A549 (cell line): ENCODE measurements around the gene ARHGAP42. TPM values are rescaled to one million over a fixed set of nuclear protein-coding genes. Genes with fewer than 3 reads are reported as not detected.

ENCODE experiments used
- ATAC-seq, 2 experiments: fragments of 200-7000 bp in 1 of 2; fragments of >200 bp in 1 of 2; cut with Nextera tagmentation in 1 of 2; cut with Tn5 transposase in 1 of 2; 3 replicates each; pipeline versions ENCODE4 v1.8.0 to v1.9.1; 2018 to 2020; ENCODE audit warnings: mild to moderate bottlenecking in 1 of 2, moderate library complexity in 1 of 2
- CTCF ChIA-PET: fragments of 300-600 bp; sonication (Branson Sonifier 250); formaldehyde crosslinking; extraction: SDS; loops from one replicate; lab custom pipeline; 2021; ENCODE audit warnings: antibody characterized with exemption, inconsistent platforms; lab: Yijun Ruan, JAX
- POLR2A ChIA-PET: fragments of 350-600 bp; formaldehyde crosslinking; extraction: SDS; loops from one replicate; lab custom pipeline; 2021; ENCODE audit warnings: antibody characterized with exemption, inconsistent platforms; lab: Yijun Ruan, JAX
- DNase-seq, 2 experiments: peaks; one replicate each; pipeline versions ENCODE4 v3.0.0 to v3.0.0-alpha.2; 2011 to 2016; ENCODE audit warnings: low read depth in 1 of 2, low spot score in 1 of 2
- FAIRE-seq: peaks from 2 replicates; lab custom pipeline; 2011; peaks lifted over from hg19 to GRCh38; lab: Jason Lieb, UNC
- H3K27ac ChIP-seq, 2 experiments: fragments of >200 bp; sonication (Bioruptor Twin); formaldehyde crosslinking; 3 replicates each; pipeline ENCODE4 v1.5.1; 2016 to 2017
- H3K4me1 ChIP-seq: fragments of >200 bp; sonication (Bioruptor Twin); formaldehyde crosslinking; 3 replicates; pipeline ENCODE4 v1.6.1; 2016
- H3K4me2 ChIP-seq: fragments of >200 bp; sonication (Bioruptor Twin); formaldehyde crosslinking; 3 replicates; pipeline ENCODE4 v1.6.1; 2016
- H3K4me3 ChIP-seq: fragments of >200 bp; sonication (Bioruptor Twin); formaldehyde crosslinking; 3 replicates; pipeline ENCODE4 v1.5.1; 2016
- H3K9me3 ChIP-seq: fragments of >200 bp; sonication (Bioruptor Twin); formaldehyde crosslinking; 3 replicates; pipeline ENCODE4 v1.6.1; 2016
- BHLHE40 ChIP-seq: IDR thresholded peaks from 2 replicates; pipeline ENCODE4 v1.6.1; 2012; ENCODE audit warnings: low read depth, low read length, inconsistent platforms
- CTCF ChIP-seq: fragments of >200 bp; sonication (Bioruptor Twin); formaldehyde crosslinking; IDR thresholded peaks from 3 replicates; pipeline ENCODE4 v1.5.1; 2016
- E2F6 ChIP-seq: IDR thresholded peaks from 2 replicates; pipeline ENCODE4 v1.6.1; 2012; ENCODE audit warnings: low read depth, borderline replicate concordance
- ELK1 ChIP-seq: fragments of 150-350 bp; IDR thresholded peaks from 2 replicates; pipeline ENCODE4 v1.6.1; 2014; ENCODE audit warnings: low read depth, mild to moderate bottlenecking, low read length
- EP300 ChIP-seq, 2 experiments: fragments of >200 bp; sonication (Bioruptor Twin); formaldehyde crosslinking; IDR thresholded peaks; 2 replicates in 1 of 2; 3 replicates in 1 of 2; pipeline ENCODE4 v1.6.1; 2016 to 2017
- ESRRA ChIP-seq: fragments of 150-350 bp; IDR thresholded peaks from 2 replicates; pipeline ENCODE4 v1.6.1; 2014; ENCODE audit warnings: mild to moderate bottlenecking, low read length, borderline replicate concordance
- FOSB ChIP-seq: fragments of 250-450 bp; sonication (Bioruptor Pico); IDR thresholded peaks from 2 replicates; pipeline ENCODE4 v1.5.0; 2020; ENCODE audit warnings: mild to moderate bottlenecking, moderate library complexity
- GATA3 ChIP-seq: IDR thresholded peaks from 2 replicates; pipeline ENCODE4 v1.6.1; 2012; ENCODE audit warnings: borderline replicate concordance
- HDAC2 ChIP-seq: fragments of 200-600 bp; sonication (generic); IDR thresholded peaks from 2 replicates; pipeline ENCODE4 v1.6.1; 2016
- HEYL ChIP-seq: fragments of 250-450 bp; sonication (Bioruptor Pico); IDR thresholded peaks from 2 replicates; pipeline ENCODE4 v1.8.0; 2021; ENCODE audit warnings: mild to moderate bottlenecking, moderate library complexity
- JUNB ChIP-seq: fragments of >200 bp; sonication (Bioruptor Twin); formaldehyde crosslinking; IDR thresholded peaks from 2 replicates; pipeline ENCODE4 v1.6.1; 2016
- KDM5A ChIP-seq: fragments of 200-600 bp; sonication (generic); IDR thresholded peaks from 2 replicates; pipeline ENCODE4 v1.6.1; 2016; ENCODE audit warnings: antibody characterized with exemption, mild to moderate bottlenecking
- MAFK ChIP-seq: fragments of 450-650 bp; IDR thresholded peaks from 2 replicates; pipeline ENCODE4 v1.6.1; 2014; ENCODE audit not compliant: partially characterized antibody
- NR3C1 ChIP-seq: fragments of >200 bp; sonication (Bioruptor Twin); formaldehyde crosslinking; IDR thresholded peaks from 3 replicates; pipeline ENCODE4 v1.6.1; 2017
- RAD21 ChIP-seq, 2 experiments: fragments of >200 bp in 1 of 2; sonication (Bioruptor Twin) in 1 of 2; formaldehyde crosslinking in 1 of 2; IDR thresholded peaks in 1 of 2; conservative IDR thresholded peaks in 1 of 2; 2 replicates in 1 of 2; 3 replicates in 1 of 2; pipeline ENCODE4 v1.6.1; 2012 to 2018; ENCODE audit warnings: inconsistent platforms in 1 of 2
- RARB ChIP-seq: fragments of 250-450 bp; sonication (Bioruptor Pico); IDR thresholded peaks from 2 replicates; pipeline ENCODE4 v1.8.0; 2021; ENCODE audit warnings: mild to moderate bottlenecking, moderate library complexity
- REST ChIP-seq: fragments of 200-600 bp; sonication (generic); IDR thresholded peaks from 2 replicates; pipeline ENCODE4 v1.6.1; 2016; ENCODE audit warnings: antibody characterized with exemption, mild to moderate bottlenecking, moderate library complexity
- TFCP2L1 ChIP-seq: fragments of 250-450 bp; sonication (Bioruptor Pico); IDR thresholded peaks from 2 replicates; pipeline ENCODE4 v1.5.0; 2021; ENCODE audit warnings: mild to moderate bottlenecking
- ZNF302 ChIP-seq: fragments of 250-450 bp; sonication (Bioruptor Pico); IDR thresholded peaks from 2 replicates; pipeline ENCODE4 v1.9.0; 2021; ENCODE audit warnings: inconsistent platforms, mild to moderate bottlenecking, moderate library complexity
- whole genome bisulfite sequencing: methylation state at CpG from one replicate; pipeline ENCODE4 v1.1.6; 2017; ENCODE audit errors: missing lambda C conversion rate; 5-methylcytosine and 5-hydroxymethylcytosine counted together
- polyA plus RNA-seq, 4 experiments: library from polyadenylated mRNA; depleted of rRNA in 3 of 4; stranded (reverse); fragments of >200 nt; fragmentation: RNase III in 1 of 4; extraction: RNeasy Plus Mini Kit Qiagen cat#74134 plus additional on column Dnase treatment in 1 of 4; gene quantifications; 2 replicates in 3 of 4; 3 replicates in 1 of 4; pipeline ENCODE4 v1.2.3, GENCODE V29; 2011 to 2017

The ARHGAP42 gene
- polyA plus RNA-seq, 2 of the 4 experiments (the other 2 are of a cell fraction) = 5.1 to 17.0 TPM

GRCh38 chr11:100863080-100863581 lies 176.0 kb downstream of the ARHGAP42 start:
- H3K4me3 ChIP-seq = no peak overlapping the region
- no peaks in the 10 kb centered on the region for H3K9me3 ChIP-seq
- DNase-seq (peak in 1 of 2 experiments; percentile 19), FAIRE-seq (no peak), ATAC-seq (no peak)
- 73% methylated on average over 2 of the region's 2 CpGs for WGBS
- peaks cover 13% of the 10 kb centered on the region for H3K4me1 ChIP-seq
- H3K4me2 ChIP-seq = 0 out of 3 replicates have a peak overlapping the region, but pooled peaks have one; percentile 10
- no peak for TF ChIP-seq KDM5A
- no peak for TF ChIP-seq GATA3
- peak overlapping the region; percentile 30 to 67; a peak in 4 of 6 replicates for H3K27ac ChIP-seq
- POLR2A ChIA-PET = interaction anchor here (1.0 kb wide), 1 partner anchor 14 kb away, joined by 3 read pairs; no protein-coding TSS in a partner anchor
- CTCF ChIA-PET = no interaction called here

GRCh38 chr11:100865443-100866065 lies 178.5 kb downstream of the ARHGAP42 start:
- ChIA-PET CTCF (no interaction called here), POLR2A (no interaction called here)
- Histone ChIP-seq H3K9me3 (no peaks in the 10 kb centered on the region), H3K4me1 (peaks cover 13% of the 10 kb centered on the region), H3K4me3 (no peak overlapping the region), H3K4me2 (no peak overlapping the region), H3K27ac (no peak overlapping the region)
- WGBS = 68% methylated on average over 4 of the region's 4 CpGs
- TF ChIP-seq CTCF (no peak), EP300 (IDR thresholded peaks at IDR 0.05) (no peak), NR3C1 (no peak), FOSB (CRISPR knock-in tag) (no peak), HEYL (CRISPR knock-in tag) (no peak), RARB (CRISPR knock-in tag) (no peak), TFCP2L1 (CRISPR knock-in tag) (no peak), RAD21 (conservative IDR thresholded peaks at IDR 0.05 in 1 of 2, IDR thresholded peaks at IDR 0.05 in 1 of 2) (no peak), ELK1 (no peak), MAFK (no peak), E2F6 (no peak), GATA3 (no peak), ESRRA (no peak), JUNB (no peak), BHLHE40 (no peak), REST (no peak), ZNF302 (no peak), HDAC2 (no peak)
- ATAC-seq (no peak), DNase-seq (no peak), FAIRE-seq (no peak)
